Fibroblast of skin of right quadriceps (primary cell): ENCODE results near the gene NLRC3.

Source experiments
- DNase-seq: peaks from one replicate; pipeline ENCODE4 v3.0.0-alpha.2; 2013

Gene NLRC3

GRCh38 chr16:3578610-3579551, 1.7 kb upstream of the NLRC3 start:
- no peak for DNase-seq

- DNase-seq, result no peak
Observed at GRCh38 chr16:3578121-3578520, 918 bp upstream of the NLRC3 start.

GRCh38 chr16:3576211-3576610, 992 bp downstream of the NLRC3 start:
- no peak for DNase-seq

GRCh38 chr16:3575491-3575890, 1.7 kb downstream of the NLRC3 start:
- DNase-seq, result no peak

- DNase-seq, result no peak
Observed at GRCh38 chr16:3574195-3574594, 3.0 kb downstream of the NLRC3 start.

GRCh38 chr16:3573146-3573815, 3.9 kb downstream of the NLRC3 start:
- no peak for DNase-seq

- DNase-seq, result no peak
Observed at GRCh38 chr16:3570420-3571062, 6.7 kb downstream of the NLRC3 start.

GRCh38 chr16:3569851-3570250, 7.4 kb downstream of the NLRC3 start:
- no peak for DNase-seq

GRCh38 chr16:3566990-3567389, 10.2 kb downstream of the NLRC3 start:
- DNase-seq, result no peak

GRCh38 chr16:3564889-3565141, 12.4 kb downstream of the NLRC3 start:
- DNase-seq, result no peak

- DNase-seq, result no peak
Observed at GRCh38 chr16:3564130-3564888, 12.9 kb downstream of the NLRC3 start.

GRCh38 chr16:3562914-3563480, 14.2 kb downstream of the NLRC3 start:
- DNase-seq, result no peak

GRCh38 chr16:3561626-3562025, 15.6 kb downstream of the NLRC3 start:
- DNase-seq, result no peak

- DNase-seq, result no peak
Observed at GRCh38 chr16:3554351-3554928, 22.8 kb downstream of the NLRC3 start.

- DNase-seq, result no peak
Observed at GRCh38 chr16:3553138-3553923, 23.9 kb downstream of the NLRC3 start.

- DNase-seq, result no peak
Observed at GRCh38 chr16:3550851-3551847, 26.1 kb downstream of the NLRC3 start.

GRCh38 chr16:3549906-3550305, 27.3 kb downstream of the NLRC3 start:
- no peak for DNase-seq

GRCh38 chr16:3548859-3549258, 28.3 kb downstream of the NLRC3 start:
- DNase-seq, result no peak

- no peak for DNase-seq
Observed at GRCh38 chr16:3548445-3548844, 28.8 kb downstream of the NLRC3 start.

- no peak for DNase-seq
Observed at GRCh38 chr16:3546986-3547682, 30.1 kb downstream of the NLRC3 start.
